ENCODE results near the gene DLG3.

- TF ChIP-seq CTCF (IDR thresholded peaks at IDR 0.05; ENCODE audit: low read length) = no peak
- TF ChIP-seq EZH2 (IDR thresholded peaks at IDR 0.05; ENCODE audit: borderline replicate concordance, low read length) = no peak
Measured at GRCh38 chrX:70479922-70480659, 35.5 kb downstream of the DLG3 start.
